Endothelial cell (in vitro differentiated cells): ENCODE measurements around the gene CKS1B. TPM values are rescaled to one million over a fixed set of nuclear protein-coding genes. Genes with fewer than 3 reads are reported as not detected.

Source experiments
- DNase-seq: peaks from one replicate; pipeline ENCODE4 v3.0.0; 2021; ENCODE audit warnings: low spot score
- H3K27ac Mint-ChIP-seq: one replicate; pipeline ENCODE4 v1.8.0; 2021; ENCODE audit warnings: mixed read lengths, inconsistent platforms; ENCODE audit not compliant: unreplicated experiment
- H3K27me3 Mint-ChIP-seq: one replicate; pipeline ENCODE4 v1.8.0; 2021; ENCODE audit warnings: mild to moderate bottlenecking, moderate library complexity, mixed read lengths, inconsistent platforms; ENCODE audit not compliant: unreplicated experiment
- H3K36me3 Mint-ChIP-seq: one replicate; pipeline ENCODE4 v1.8.0; 2021; ENCODE audit warnings: mild to moderate bottlenecking, low read depth, mixed read lengths, inconsistent platforms; ENCODE audit not compliant: unreplicated experiment
- H3K4me1 Mint-ChIP-seq: one replicate; pipeline ENCODE4 v1.8.0; 2021; ENCODE audit warnings: mild to moderate bottlenecking, mixed read lengths, inconsistent platforms; ENCODE audit not compliant: unreplicated experiment
- H3K4me3 Mint-ChIP-seq: one replicate; pipeline ENCODE4 v1.8.0; 2021; ENCODE audit warnings: mild to moderate bottlenecking, mixed read lengths, inconsistent platforms; ENCODE audit not compliant: unreplicated experiment
- H3K9me3 Mint-ChIP-seq: one replicate; pipeline ENCODE4 v1.8.0; 2021; ENCODE audit warnings: mixed read lengths, inconsistent platforms; ENCODE audit not compliant: unreplicated experiment
- total RNA-seq: library from RNA; stranded (reverse); fragmentation: NEBNext Ultra II Directional; extraction: Animal tissue kit (Norgen Biotek cat#: 25700); gene quantifications from one replicate; pipeline ENCODE4 v1.2.1, GENCODE V29; 2021; ENCODE audit not compliant: unreplicated experiment
- TF ChIP-seq, protein P1 (sequence below): fragments of 200-600 bp; sonication (generic); IDR thresholded peaks from one replicate; pipeline ENCODE4 v1.5.0; 2021; ENCODE audit warnings: antibody characterized with exemption; ENCODE audit not compliant: unreplicated experiment

The CKS1B gene
- total RNA-seq, 1 donor from 2014 or later = 48.3 TPM

DNA sequence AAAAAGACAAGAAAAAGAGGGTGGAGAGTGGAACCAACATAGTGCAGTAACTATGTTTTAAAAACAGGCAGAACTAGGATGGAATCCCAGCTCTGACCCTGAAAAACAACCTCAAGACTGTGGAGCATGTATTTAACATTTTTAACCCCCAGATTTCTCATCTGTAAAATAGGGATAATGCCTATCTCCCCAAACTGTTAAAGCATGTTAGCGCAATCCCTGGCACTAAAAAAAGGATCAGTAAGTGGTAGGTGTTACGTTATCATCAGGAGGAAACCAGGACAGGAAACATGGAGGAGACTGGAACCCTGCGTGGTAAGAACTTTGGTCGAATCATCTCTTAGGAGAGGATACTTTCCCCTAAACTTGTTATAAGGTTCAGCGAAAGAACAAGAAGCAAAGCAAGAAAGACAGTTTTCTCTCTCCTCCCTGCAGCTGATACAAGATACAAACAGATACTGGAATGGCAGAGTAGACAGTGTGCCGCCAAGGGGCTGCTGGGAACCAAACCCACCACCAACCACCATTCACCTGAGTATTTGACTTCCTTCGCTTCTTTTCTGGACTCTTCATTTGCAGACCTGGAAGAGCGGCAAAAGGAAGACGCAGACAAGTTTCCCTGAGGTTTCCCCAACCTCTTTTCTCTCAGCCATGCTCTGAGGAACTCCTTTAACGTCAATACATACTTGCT, 13.9 kb upstream of the CKS1B start:
- Mint-ChIP-seq H3K27me3 (peaks cover 18% of the 10 kb centered on the region), H3K36me3 (peaks cover 41% of the 10 kb centered on the region), H3K4me1 (peaks cover 59% of the 10 kb centered on the region), H3K9me3 (no peaks in the 10 kb centered on the region), H3K4me3 (peak overlapping the region; percentile 95), H3K27ac (peak overlapping the region; percentile 95)
- no peak for DNase-seq
- TF ChIP-seq, protein P1, sequence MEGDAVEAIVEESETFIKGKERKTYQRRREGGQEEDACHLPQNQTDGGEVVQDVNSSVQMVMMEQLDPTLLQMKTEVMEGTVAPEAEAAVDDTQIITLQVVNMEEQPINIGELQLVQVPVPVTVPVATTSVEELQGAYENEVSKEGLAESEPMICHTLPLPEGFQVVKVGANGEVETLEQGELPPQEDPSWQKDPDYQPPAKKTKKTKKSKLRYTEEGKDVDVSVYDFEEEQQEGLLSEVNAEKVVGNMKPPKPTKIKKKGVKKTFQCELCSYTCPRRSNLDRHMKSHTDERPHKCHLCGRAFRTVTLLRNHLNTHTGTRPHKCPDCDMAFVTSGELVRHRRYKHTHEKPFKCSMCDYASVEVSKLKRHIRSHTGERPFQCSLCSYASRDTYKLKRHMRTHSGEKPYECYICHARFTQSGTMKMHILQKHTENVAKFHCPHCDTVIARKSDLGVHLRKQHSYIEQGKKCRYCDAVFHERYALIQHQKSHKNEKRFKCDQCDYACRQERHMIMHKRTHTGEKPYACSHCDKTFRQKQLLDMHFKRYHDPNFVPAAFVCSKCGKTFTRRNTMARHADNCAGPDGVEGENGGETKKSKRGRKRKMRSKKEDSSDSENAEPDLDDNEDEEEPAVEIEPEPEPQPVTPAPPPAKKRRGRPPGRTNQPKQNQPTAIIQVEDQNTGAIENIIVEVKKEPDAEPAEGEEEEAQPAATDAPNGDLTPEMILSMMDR = no peak

DNA sequence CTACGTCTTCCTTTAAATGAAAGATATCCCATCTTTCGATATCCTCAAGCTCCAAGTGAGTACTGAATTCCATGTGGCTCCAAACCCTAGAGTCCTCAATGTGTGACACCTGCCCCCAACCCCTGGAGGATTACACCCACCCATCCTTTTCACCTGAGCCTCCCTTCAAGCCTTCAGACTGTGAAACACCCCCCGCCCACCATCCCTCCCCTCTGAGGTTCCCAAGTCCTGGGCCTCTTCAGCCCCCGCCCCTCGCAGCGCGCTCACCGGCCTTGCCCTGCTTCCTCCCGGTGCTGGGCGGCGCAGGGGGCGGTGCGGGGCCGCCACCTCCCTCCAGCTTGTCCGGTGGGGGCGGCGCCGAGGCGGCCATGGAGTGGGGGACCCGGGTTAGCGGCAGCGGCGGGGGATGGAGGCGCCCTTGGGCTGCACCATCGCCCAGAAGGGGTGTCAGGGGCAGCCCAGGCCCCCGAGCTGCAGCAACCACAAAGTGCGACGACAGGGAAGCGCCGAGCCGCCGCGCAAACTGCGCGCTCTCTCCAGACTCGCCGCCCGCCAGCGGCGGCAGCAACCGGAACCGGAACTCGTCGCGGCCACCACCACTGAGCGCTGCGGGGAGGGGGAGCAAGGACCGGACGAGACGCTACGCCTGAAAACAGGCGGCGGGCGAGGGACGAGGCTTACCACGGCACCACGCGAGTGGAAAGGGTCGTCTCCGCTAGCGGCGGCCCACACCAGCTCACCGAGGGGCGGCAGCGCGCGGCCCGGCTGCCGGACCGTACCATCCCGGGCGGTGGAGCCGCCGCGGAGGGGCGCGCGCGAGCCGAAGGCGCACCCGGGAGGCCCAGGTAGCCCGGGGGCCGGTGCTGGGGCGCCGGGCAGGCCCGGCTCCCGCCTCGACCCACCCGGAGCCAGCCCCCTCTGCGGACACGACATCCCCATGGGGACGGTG, 13.0 kb upstream of the CKS1B start, which contains the start of gene PYGO2:
Gene PYGO2, minus strand, starts transcription at position 576 of the 949 bp plus-strand sequence. Its CDS starts 206 bp downstream, at position 370.
- TF ChIP-seq, protein P1 = peak; percentile 50
- Mint-ChIP-seq H3K4me1 (peaks cover 59% of the 10 kb centered on the region), H3K27ac (peak within 1 kb of the TSS; percentile 95), H3K27me3 (peaks cover 11% of the 10 kb centered on the region), H3K4me3 (peak within 1 kb of the TSS; percentile 95), H3K36me3 (peaks cover 38% of the 10 kb centered on the region), H3K9me3 (no peaks in the 10 kb centered on the region)
- DNase-seq = peak; percentile 85

DNA sequence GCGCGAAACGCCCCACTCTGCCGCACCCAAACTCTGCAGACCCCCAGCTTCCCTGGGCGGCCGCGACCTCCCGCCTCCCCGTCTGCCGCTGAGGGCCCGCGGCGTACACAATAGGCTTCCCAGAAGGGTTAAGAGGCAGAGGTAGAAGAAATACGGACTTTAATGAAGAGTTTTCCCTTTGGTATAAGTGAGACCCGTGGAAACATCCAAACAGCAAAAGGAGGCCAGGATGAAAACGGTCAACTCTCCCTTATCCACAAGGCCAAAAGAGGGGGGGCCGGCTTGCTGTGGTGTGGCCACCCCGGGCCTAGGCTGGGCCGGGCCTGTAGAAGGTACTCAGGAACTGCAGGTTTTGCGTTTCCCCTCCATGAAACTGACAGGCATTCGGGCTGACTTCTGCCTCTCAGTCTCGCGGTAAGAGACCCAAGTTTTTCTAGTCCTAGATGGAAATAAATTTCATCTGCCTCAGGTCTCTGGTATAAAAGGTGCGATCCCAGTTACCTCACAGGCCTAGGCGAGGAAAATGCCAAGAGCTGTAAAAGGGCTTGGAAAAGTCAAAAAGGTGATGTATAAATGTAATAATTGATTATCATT, 12.2 kb upstream of the CKS1B start:
- DNase-seq = no peak
- no peaks in the 10 kb centered on the region for H3K9me3 Mint-ChIP-seq
- TF ChIP-seq, protein P1 = no peak
- H3K4me3 Mint-ChIP-seq = peak overlapping the region; percentile 86
- peaks cover 59% of the 10 kb centered on the region for H3K4me1 Mint-ChIP-seq
- H3K36me3 Mint-ChIP-seq = peaks cover 41% of the 10 kb centered on the region
- H3K27ac Mint-ChIP-seq = peak overlapping the region; percentile 89
- H3K27me3 Mint-ChIP-seq = peaks cover 9% of the 10 kb centered on the region

DNA sequence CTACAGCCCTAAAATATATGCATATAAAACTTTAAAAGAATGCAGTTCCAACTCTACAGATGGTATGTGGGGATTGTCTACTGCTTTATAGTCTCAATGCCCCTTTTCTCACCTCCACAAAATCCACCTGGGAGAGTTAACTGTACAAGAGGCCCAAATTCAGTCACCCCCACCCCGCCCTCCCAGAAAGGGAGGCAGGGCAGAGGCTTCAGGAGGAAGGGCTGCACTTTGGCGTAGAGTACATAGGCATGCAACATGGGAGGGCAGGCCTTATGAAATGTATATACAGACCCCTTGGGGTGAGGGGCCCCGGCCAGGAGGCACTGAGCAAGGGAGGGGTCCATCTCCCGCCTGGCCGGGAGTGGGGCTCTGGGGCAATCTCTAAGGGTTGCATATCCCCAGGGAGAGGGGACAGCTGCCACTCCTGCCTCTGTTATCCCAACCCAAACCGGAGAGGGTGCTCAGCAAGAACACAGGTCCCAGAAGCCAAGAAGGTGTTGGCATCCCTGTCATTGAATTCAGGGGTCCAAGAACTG, 11.6 kb upstream of the CKS1B start:
- H3K9me3 Mint-ChIP-seq = no peaks in the 10 kb centered on the region
- peaks cover 46% of the 10 kb centered on the region for H3K36me3 Mint-ChIP-seq
- TF ChIP-seq, protein P1 = no peak
- H3K27ac Mint-ChIP-seq = peak overlapping the region; percentile 89
- peaks cover 62% of the 10 kb centered on the region for H3K4me1 Mint-ChIP-seq
- no peak for DNase-seq
- H3K27me3 Mint-ChIP-seq = peaks cover 12% of the 10 kb centered on the region
- H3K4me3 Mint-ChIP-seq = peak overlapping the region; percentile 86
